CD14-positive monocyte (primary cell): ENCODE data around the gene CD46. TPM values are rescaled to one million over a fixed set of nuclear protein-coding genes. Genes with fewer than 3 reads are reported as not detected.

Experiments used
- DNase-seq, 3 donors: peaks; one replicate each; pipeline ENCODE4 v3.0.0-alpha.2; 2011 to 2022
- H2AFZ ChIP-seq: 2 replicates; pipeline ENCODE4 v1.6.0; 2012; ENCODE audit warnings: mild to moderate bottlenecking, low read depth, low read length, inconsistent platforms; ENCODE audit not compliant: insufficient read depth, poor library complexity, severe bottlenecking
- H3K27ac ChIP-seq, 2 donors: 1 replicate in 1 of 2; 2 replicates in 1 of 2; pipeline ENCODE4 v1.5.1; 2012 to 2013; ENCODE audit warnings: low read length in 2 of 2, control low read depth in 1 of 2, inconsistent platforms in 1 of 2, low read depth in 1 of 2, mild to moderate bottlenecking in 1 of 2
- H3K27me3 ChIP-seq, 2 donors: one replicate each; pipeline versions ENCODE4 v1.6.0 to v1.6.1; 2011 to 2013; ENCODE audit warnings: low read length in 2 of 2; ENCODE audit not compliant: control insufficient read depth in 2 of 2, insufficient read depth in 2 of 2
- H3K36me3 ChIP-seq, 2 donors: replicated peaks in 1 of 2; 1 replicate in 1 of 2; 2 replicates in 1 of 2; pipeline versions ENCODE4 v1.5.1 to v1.6.1; 2012 to 2013; ENCODE audit warnings: low read length in 2 of 2, control low read depth in 1 of 2, inconsistent platforms in 1 of 2, mild to moderate bottlenecking in 1 of 2; ENCODE audit not compliant: insufficient read depth in 2 of 2, control insufficient read depth in 1 of 2
- H3K4me1 ChIP-seq, 2 donors: 1 replicate in 1 of 2; 2 replicates in 1 of 2; pipeline versions ENCODE4 v1.5.1 to v1.6.1; 2012 to 2013; ENCODE audit warnings: low read length in 2 of 2, control low read depth in 1 of 2, inconsistent platforms in 1 of 2, mild to moderate bottlenecking in 1 of 2, moderate library complexity in 1 of 2; ENCODE audit not compliant: insufficient read depth in 2 of 2, control insufficient read depth in 1 of 2
- H3K4me2 ChIP-seq: replicated peaks from 2 replicates; pipeline ENCODE3; 2012; ENCODE audit warnings: low read length, moderate library complexity, mild to moderate bottlenecking; ENCODE audit not compliant: poor library complexity, severe bottlenecking; ENCODE audit errors: extremely low read depth
- H3K4me3 ChIP-seq, 3 experiments: fragments of 200-600 bp in 1 of 3; sonication (generic) in 1 of 3; replicated peaks in 1 of 3; 1 replicate in 2 of 3; 2 replicates in 1 of 3; pipeline ENCODE4 v1.5.1; 2011 to 2013; ENCODE audit warnings: low read length in 3 of 3, mild to moderate bottlenecking in 3 of 3, control low read depth in 2 of 3, low read depth in 2 of 3, inconsistent platforms in 1 of 3, moderate library complexity in 1 of 3
- H3K79me2 ChIP-seq: 2 replicates; pipeline ENCODE4 v1.6.0; 2012; ENCODE audit warnings: mild to moderate bottlenecking, control low read depth, inconsistent platforms, low read length, moderate library complexity; ENCODE audit not compliant: insufficient read depth
- H3K9ac ChIP-seq: 2 replicates; pipeline ENCODE4 v1.6.0; 2017; ENCODE audit warnings: low read length, mild to moderate bottlenecking; ENCODE audit not compliant: insufficient read depth, poor library complexity, severe bottlenecking
- H3K9me3 ChIP-seq, 2 donors: replicated peaks in 1 of 2; 1 replicate in 1 of 2; 2 replicates in 1 of 2; pipeline versions ENCODE4 v1.5.1 to v1.6.1; 2012 to 2013; ENCODE audit warnings: low read length in 2 of 2, control low read depth in 1 of 2; ENCODE audit not compliant: control insufficient read depth in 1 of 2, insufficient read depth in 1 of 2
- H4K20me1 ChIP-seq: 2 replicates; pipeline ENCODE4 v1.6.0; 2012; ENCODE audit warnings: mild to moderate bottlenecking, low read length, control low read depth, moderate library complexity; ENCODE audit not compliant: insufficient read depth
- H3K27ac Mint-ChIP-seq, 7 donors: one replicate each; pipeline ENCODE4 v1.8.0; 2020; ENCODE audit warnings: mild to moderate bottlenecking in 7 of 7, mixed read lengths in 7 of 7, moderate library complexity in 6 of 7, inconsistent platforms in 2 of 7
- H3K27me3 Mint-ChIP-seq, 3 donors: one replicate each; pipeline ENCODE4 v1.8.0; 2021 to 2022; ENCODE audit warnings: low read depth in 3 of 3, mild to moderate bottlenecking in 3 of 3, mixed read lengths in 3 of 3, moderate library complexity in 3 of 3, inconsistent platforms in 1 of 3
- H3K36me3 Mint-ChIP-seq, 2 donors: one replicate each; pipeline ENCODE4 v1.8.0; 2020; ENCODE audit warnings: mixed read lengths in 2 of 2, inconsistent platforms in 1 of 2, mild to moderate bottlenecking in 1 of 2
- H3K4me1 Mint-ChIP-seq: one replicate; pipeline ENCODE4 v1.8.0; 2020; ENCODE audit warnings: mild to moderate bottlenecking, mixed read lengths
- H3K4me3 Mint-ChIP-seq, 2 donors: one replicate each; pipeline ENCODE4 v1.8.0; 2020; ENCODE audit warnings: mild to moderate bottlenecking in 2 of 2, mixed read lengths in 2 of 2, moderate library complexity in 1 of 2
- H3K9me3 Mint-ChIP-seq, 7 donors: one replicate each; pipeline ENCODE4 v1.8.0; 2020 to 2022; ENCODE audit warnings: mixed read lengths in 7 of 7, mild to moderate bottlenecking in 6 of 7, moderate library complexity in 6 of 7, inconsistent platforms in 2 of 7
- WGBS: methylation state at CpG from one replicate; pipeline ENCODE4 v1.1.5; 2013; ENCODE audit warnings: missing lambda C conversion rate; ENCODE audit not compliant: insufficient coverage; 5-methylcytosine and 5-hydroxymethylcytosine counted together
- intact Hi-C, 2 donors: fragments of 100-400 bp; cut with micrococcal nuclease; formaldehyde crosslinking; loops; one replicate each; pipeline versions ENCODE4 v1.15.0 to v1.15.1; 2023
- polyA plus RNA-seq, 3 donors: library from polyadenylated mRNA; depleted of rRNA in 1 of 3; unstranded in 2 of 3; stranded (reverse) in 1 of 3; fragments of 300-500 nt in 2 of 3; fragments of >200 nt in 1 of 3; fragmentation: Illumina TruSeq in 2 of 3; gene quantifications; 1 replicate in 2 of 3; 2 replicates in 1 of 3; pipeline ENCODE4 v1.2.3, GENCODE V29; 2012 to 2021
- TF ChIP-seq, protein P1 (sequence below): fragments of 200-600 bp; IDR thresholded peaks from one replicate; pipeline ENCODE4 v1.8.0; 2022; ENCODE audit warnings: antibody characterized with exemption, mild to moderate bottlenecking

The CD46 gene
- polyA plus RNA-seq, 3 donors, result 139 to 259 (median 210) TPM

DNA sequence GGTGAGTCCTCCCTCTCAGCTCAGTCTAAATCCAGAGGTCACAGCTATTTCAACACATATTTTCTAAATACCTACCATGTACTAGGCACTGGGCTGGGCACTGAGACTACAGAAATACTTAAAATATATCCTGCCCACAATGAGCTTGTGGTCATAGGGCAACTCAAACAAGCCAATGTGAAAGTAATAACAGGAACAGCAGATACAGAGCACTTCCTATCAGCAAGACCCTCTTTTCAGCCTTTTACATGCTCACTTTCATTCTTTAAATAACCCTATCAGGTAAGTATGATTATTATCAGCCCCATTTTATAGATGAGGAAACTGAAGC is 87.2 kb downstream of the CD46 start:
- no peak overlapping the region for H3K4me3 Mint-ChIP-seq
- H3K27ac ChIP-seq, result no peak overlapping the region

DNA sequence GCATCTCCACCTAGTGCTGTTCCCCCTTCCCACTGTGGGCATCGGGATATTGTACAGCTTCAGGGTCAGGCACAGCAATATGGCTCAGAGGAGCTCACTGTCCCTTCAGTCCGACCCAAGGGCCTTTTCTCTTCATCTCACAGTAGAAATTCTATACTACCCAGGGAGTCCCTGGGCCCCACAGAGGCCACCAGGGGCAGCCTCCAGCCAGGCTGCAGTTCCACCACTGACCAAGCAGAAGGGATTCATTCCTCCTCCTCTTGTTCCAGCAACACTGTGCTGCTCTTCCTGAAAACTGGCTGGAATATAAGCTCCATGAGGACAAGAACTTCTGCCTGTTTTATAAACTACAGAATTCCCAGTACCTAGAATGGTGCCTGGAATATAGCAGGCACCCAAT is 88.5 kb downstream of the CD46 start:
- peaks cover 48% of the 10 kb centered on the region for H3K4me1 Mint-ChIP-seq
- H3K79me2 ChIP-seq, result peaks cover 91% of the 10 kb centered on the region
- H3K4me2 ChIP-seq, result no peak overlapping the region

More for the DNA sequence above, 87.2 kb downstream of the CD46 start:
- intact Hi-C loops, result no loop called here
- H3K36me3 ChIP-seq, result peaks cover 3 to 40% of the 10 kb centered on the region in 2 donors
- H3K27ac Mint-ChIP-seq, result no peak overlapping the region
- no peaks in the 10 kb centered on the region for H3K27me3 Mint-ChIP-seq
- peaks cover 43% of the 10 kb centered on the region for H3K4me1 Mint-ChIP-seq
- H3K9me3 Mint-ChIP-seq, result no peaks in the 10 kb centered on the region
- TF ChIP-seq, protein P1, sequence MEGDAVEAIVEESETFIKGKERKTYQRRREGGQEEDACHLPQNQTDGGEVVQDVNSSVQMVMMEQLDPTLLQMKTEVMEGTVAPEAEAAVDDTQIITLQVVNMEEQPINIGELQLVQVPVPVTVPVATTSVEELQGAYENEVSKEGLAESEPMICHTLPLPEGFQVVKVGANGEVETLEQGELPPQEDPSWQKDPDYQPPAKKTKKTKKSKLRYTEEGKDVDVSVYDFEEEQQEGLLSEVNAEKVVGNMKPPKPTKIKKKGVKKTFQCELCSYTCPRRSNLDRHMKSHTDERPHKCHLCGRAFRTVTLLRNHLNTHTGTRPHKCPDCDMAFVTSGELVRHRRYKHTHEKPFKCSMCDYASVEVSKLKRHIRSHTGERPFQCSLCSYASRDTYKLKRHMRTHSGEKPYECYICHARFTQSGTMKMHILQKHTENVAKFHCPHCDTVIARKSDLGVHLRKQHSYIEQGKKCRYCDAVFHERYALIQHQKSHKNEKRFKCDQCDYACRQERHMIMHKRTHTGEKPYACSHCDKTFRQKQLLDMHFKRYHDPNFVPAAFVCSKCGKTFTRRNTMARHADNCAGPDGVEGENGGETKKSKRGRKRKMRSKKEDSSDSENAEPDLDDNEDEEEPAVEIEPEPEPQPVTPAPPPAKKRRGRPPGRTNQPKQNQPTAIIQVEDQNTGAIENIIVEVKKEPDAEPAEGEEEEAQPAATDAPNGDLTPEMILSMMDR, result no peak
- H3K4me3 ChIP-seq, result no peak overlapping the region
- peaks cover 91% of the 10 kb centered on the region for H4K20me1 ChIP-seq
- H2AFZ ChIP-seq, result no peak overlapping the region
- no peak for DNase-seq
- peaks cover 18 to 37% of the 10 kb centered on the region in 2 donors for H3K4me1 ChIP-seq
- no peaks in the 10 kb centered on the region for H3K27me3 ChIP-seq
- H3K9me3 ChIP-seq, result no peaks in the 10 kb centered on the region
- H3K79me2 ChIP-seq, result peaks cover 87% of the 10 kb centered on the region
- H3K4me2 ChIP-seq, result no peak overlapping the region
- peaks cover 54 to 58% of the 10 kb centered on the region in 2 donors for H3K36me3 Mint-ChIP-seq
- H3K9ac ChIP-seq, result no peak overlapping the region

More for the DNA sequence above, 88.5 kb downstream of the CD46 start:
- Histone ChIP-seq H3K9ac (no peak overlapping the region), H3K27ac (no peak overlapping the region), H3K9me3 (no peaks in the 10 kb centered on the region), H4K20me1 (peaks cover 92% of the 10 kb centered on the region), H3K4me3 (no peak overlapping the region), H3K27me3 (no peaks in the 10 kb centered on the region), H2AFZ (no peak overlapping the region), H3K36me3 (peaks cover 0 to 37% of the 10 kb centered on the region in 2 donors), H3K4me1 (peaks cover 30 to 45% of the 10 kb centered on the region in 2 donors)
- Mint-ChIP-seq H3K27ac (no peak overlapping the region), H3K36me3 (peaks cover 46 to 50% of the 10 kb centered on the region in 2 donors), H3K4me3 (no peak overlapping the region), H3K9me3 (no peaks in the 10 kb centered on the region), H3K27me3 (no peaks in the 10 kb centered on the region)
- TF ChIP-seq, protein P1, result no peak
- no peak for DNase-seq
- 93% methylated on average over 2 of the region's 2 CpGs for WGBS
- intact Hi-C loops, result no loop called here
